Stomach (tissue), 9 donors: Measurements from ENCODE around the gene XPO4. TPM values are rescaled to one million over a fixed set of nuclear protein-coding genes. Genes with fewer than 3 reads are reported as not detected.

Experiments
- DNase-seq, 2 donors: peaks; one replicate each; pipeline versions ENCODE4 v3.0.0 to v3.0.0-alpha.2; 2013 to 2019
- H3K27ac ChIP-seq, 5 donors: fragments of 200-600 bp in 4 of 5; sonication (generic) in 4 of 5; one replicate each; pipeline ENCODE4 v1.5.1; 2013 to 2019; ENCODE audit warnings: mild to moderate bottlenecking in 1 of 5, moderate library complexity in 1 of 5
- H3K27me3 ChIP-seq, 3 donors: fragments of 200-600 bp; sonication (generic); one replicate each; pipeline ENCODE4 v1.5.1; 2017 to 2019; ENCODE audit warnings: mixed run types in 1 of 3
- H3K36me3 ChIP-seq, 4 donors: fragments of 200-600 bp; sonication (generic); 1 replicate in 3 of 4; 2 replicates in 1 of 4; pipeline ENCODE4 v1.5.1; 2016 to 2019
- H3K4me1 ChIP-seq, 4 donors: fragments of 200-600 bp; sonication (generic); one replicate each; pipeline ENCODE4 v1.5.1; 2016 to 2019
- H3K4me3 ChIP-seq, 4 donors: fragments of 200-600 bp; sonication (generic) in 3 of 4; one replicate each; pipeline ENCODE4 v1.5.1; 2016 to 2019; ENCODE audit warnings: mild to moderate bottlenecking in 1 of 4
- H3K9me3 ChIP-seq, 4 donors: fragments of 200-600 bp; sonication (generic); one replicate each; pipeline ENCODE4 v1.5.1; 2016 to 2019
- CTCF ChIP-seq, 7 experiments: fragments of 450-650 bp in 4 of 7; fragments of 200-600 bp in 3 of 7; sonication (generic) in 3 of 7; IDR thresholded peaks; one replicate each; pipeline ENCODE4 v1.5.1; 2016 to 2019; ENCODE audit warnings: antibody characterized with exemption in 7 of 7, control low read depth in 2 of 7, mild to moderate bottlenecking in 1 of 7
- EP300 ChIP-seq: sonication (generic); formaldehyde crosslinking; IDR thresholded peaks from one replicate; pipeline ENCODE4 v1.6.1; 2017; ENCODE audit warnings: antibody characterized with exemption
- POLR2A ChIP-seq, 4 donors: fragments of 450-650 bp; IDR thresholded peaks; one replicate each; pipeline ENCODE4 v1.6.1; 2016; ENCODE audit warnings: antibody characterized with exemption in 4 of 4, control low read depth in 2 of 4, mild to moderate bottlenecking in 1 of 4, moderate library complexity in 1 of 4
- POLR2AphosphoS5 ChIP-seq, 3 donors: sonication (generic); formaldehyde crosslinking; IDR thresholded peaks; one replicate each; pipeline ENCODE4 v1.6.1; 2016; ENCODE audit warnings: antibody characterized with exemption in 3 of 3
- WGBS, 5 donors: extraction: QIAGEN DNeasy Blood & Tissue Kit in 3 of 5; methylation state at CpG; one replicate each; pipeline versions ENCODE4 v1.1.5 to v1.1.7; 2013 to 2018; 5-methylcytosine and 5-hydroxymethylcytosine counted together
- intact Hi-C: fragments of 100-400 bp; cut with DNase I; formaldehyde crosslinking; loops from one replicate; pipeline ENCODE4 v1.15.1; 2023; ENCODE audit warnings: low total_unique reads
- polyA plus RNA-seq, 3 donors: library from polyadenylated mRNA; stranded (reverse); fragments of 200-250 nt; gene quantifications; one replicate each; pipeline ENCODE4 v1.2.3, GENCODE V29; 2013
- total RNA-seq, 5 donors: library from RNA; depleted of rRNA; stranded (reverse); fragments of >200 nt; gene quantifications; one replicate each; pipeline versions ENCODE4 v1.1.0 to v1.2.3, GENCODE V29; 2014 to 2016
- donor health status: healthy with polysubstance abuse.
- donor health status: Bipolar disorder and iron deficiency.
- donor health status: healthy.

The XPO4 gene
- total and polyA plus RNA-seq, 8 donors = 2.3 to 41.7 (median 14.9) TPM

DNA sequence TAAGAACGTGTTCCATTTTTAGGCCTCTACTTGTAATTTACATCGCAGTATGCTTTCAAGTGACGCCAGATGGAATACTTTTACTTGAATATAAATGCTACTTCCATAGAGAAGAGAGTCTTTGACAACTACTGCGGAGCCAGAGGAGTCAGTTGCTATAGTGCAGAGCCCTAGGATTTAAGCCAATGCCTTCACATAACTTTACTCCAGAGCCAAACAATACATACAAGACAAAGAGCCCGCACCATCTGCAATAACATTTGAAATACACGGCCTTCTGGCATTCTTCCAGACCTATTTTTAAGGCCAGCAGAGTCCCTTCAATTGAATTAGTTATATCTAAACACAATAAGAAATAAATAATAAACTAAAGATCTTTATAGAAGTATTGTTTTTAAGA is 59.4 kb downstream of the XPO4 start:
- DNase-seq = peak in 1 of 2 donors; percentile 78
- TF ChIP-seq EP300 (no peak), POLR2A (IDR thresholded peaks at IDR 0.05) (no peak), CTCF (IDR thresholded peaks at IDR 0.05) (no peak), POLR2AphosphoS5 (IDR thresholded peaks at IDR 0.05) (no peak)
- peaks cover 0 to 41% (median 27%) of the 10 kb centered on the region in 4 donors for H3K36me3 ChIP-seq
- peaks cover 0 to 51% (median 8%) of the 10 kb centered on the region in 4 donors for H3K4me1 ChIP-seq
- no peaks in the 10 kb centered on the region for H3K9me3 ChIP-seq
- H3K4me3 ChIP-seq = no peak overlapping the region
- H3K27ac ChIP-seq = no peak overlapping the region
- H3K27me3 ChIP-seq = no peaks in the 10 kb centered on the region
- intact Hi-C loops = no loop called here
- WGBS, 5 donors = 57 to 73% (median 66%) methylated on average over 6 of the region's 6 CpGs

DNA sequence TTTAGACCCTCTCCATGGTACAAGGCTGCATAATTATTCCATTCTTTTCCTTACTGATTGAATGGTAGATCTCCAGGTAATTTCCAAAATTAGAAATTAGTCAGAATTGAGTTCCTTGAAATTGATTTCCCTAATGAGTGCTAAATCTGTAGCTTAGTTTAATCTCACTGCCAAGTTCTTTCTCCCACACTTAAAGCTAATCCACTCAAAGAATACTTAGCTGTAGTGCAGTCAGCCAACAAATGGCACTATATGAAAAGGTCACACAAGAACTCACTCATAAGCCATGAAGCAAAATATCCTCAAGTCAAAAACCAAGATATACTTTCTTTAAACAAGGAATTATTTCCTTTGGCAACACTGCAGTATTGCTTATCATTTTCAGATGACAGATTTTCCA is 62.0 kb downstream of the XPO4 start:
- peaks cover 5 to 62% (median 52%) of the 10 kb centered on the region in 4 donors for H3K36me3 ChIP-seq
- no peaks in the 10 kb centered on the region for H3K27me3 ChIP-seq
- peak in 1 of 2 donors; percentile 12 for DNase-seq
- intact Hi-C loops = no loop called here
- H3K9me3 ChIP-seq = no peaks in the 10 kb centered on the region
- no peak overlapping the region for H3K4me3 ChIP-seq
- no peak overlapping the region for H3K27ac ChIP-seq
- TF ChIP-seq EP300 (no peak), POLR2AphosphoS5 (IDR thresholded peaks at IDR 0.05) (no peak), POLR2A (IDR thresholded peaks at IDR 0.05) (no peak), CTCF (IDR thresholded peaks at IDR 0.05) (no peak)
- H3K4me1 ChIP-seq = peaks cover 0 to 37% (median 2%) of the 10 kb centered on the region in 4 donors

- intact Hi-C loops = loop anchor here (10.0 kb wide), 1 partner anchor 319 kb away; no protein-coding TSS in a partner anchor
- TF ChIP-seq POLR2A (IDR thresholded peaks at IDR 0.05) (no peak), CTCF (IDR thresholded peaks at IDR 0.05) (no peak), EP300 (no peak), POLR2AphosphoS5 (IDR thresholded peaks at IDR 0.05) (no peak)
Measured at GRCh38 chr13:20833900-20834679, 68.5 kb downstream of the XPO4 start.

DNA sequence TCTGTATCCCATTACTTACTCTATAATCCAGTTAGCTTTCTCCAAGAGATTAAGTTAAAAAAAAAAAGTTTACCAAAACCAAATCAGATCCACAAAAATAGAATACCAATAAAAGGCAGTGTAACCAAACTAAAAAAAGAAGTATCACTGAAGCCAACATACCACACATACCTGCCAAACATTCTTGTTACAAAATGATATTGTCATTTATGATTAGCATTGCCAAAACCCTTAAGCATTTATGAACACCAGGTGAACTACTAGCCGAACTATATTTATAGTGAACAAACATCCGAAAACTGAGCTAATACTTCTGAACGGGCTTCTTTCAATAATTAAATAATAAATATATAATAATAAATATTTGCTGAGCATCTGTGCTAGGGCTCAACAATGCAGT is 69.7 kb downstream of the XPO4 start:
- no peak overlapping the region for H3K4me3 ChIP-seq
- TF ChIP-seq POLR2AphosphoS5 (IDR thresholded peaks at IDR 0.05) = no peak
- TF ChIP-seq POLR2A (IDR thresholded peaks at IDR 0.05) = no peak
- TF ChIP-seq EP300 = no peak
- no peak for TF ChIP-seq CTCF (IDR thresholded peaks at IDR 0.05)
- peaks cover 0 to 25% (median 5%) of the 10 kb centered on the region in 4 donors for H3K4me1 ChIP-seq
- DNase-seq = no peak
- intact Hi-C loops = loop anchor here (10.0 kb wide), 1 partner anchor 318 kb away; no protein-coding TSS in a partner anchor
- WGBS, 5 donors = 47 to 72% (median 60%) methylated on average over 3 of the region's 3 CpGs
- peak overlapping the region in 1 of 5 donors; percentile 25 for H3K27ac ChIP-seq
- no peaks in the 10 kb centered on the region for H3K27me3 ChIP-seq
- H3K36me3 ChIP-seq = peaks cover 2 to 42% (median 37%) of the 10 kb centered on the region in 4 donors
- H3K9me3 ChIP-seq = no peaks in the 10 kb centered on the region

More at GRCh38 chr13:20833900-20834679, 68.5 kb downstream of the XPO4 start:
- Histone ChIP-seq H3K27ac (no peak overlapping the region), H3K27me3 (no peaks in the 10 kb centered on the region), H3K4me3 (no peak overlapping the region), H3K9me3 (no peaks in the 10 kb centered on the region), H3K4me1 (peaks cover 0 to 14% (median 0%) of the 10 kb centered on the region in 4 donors), H3K36me3 (peaks cover 5 to 53% (median 48%) of the 10 kb centered on the region in 4 donors)
- WGBS, 5 donors = 85 to 98% (median 91%) methylated on average over 7 of the region's 7 CpGs
- no peak for DNase-seq
